IMR-90 (cell line): ENCODE results near the gene SLN. TPM values are rescaled to one million over a fixed set of nuclear protein-coding genes. Genes with fewer than 3 reads are reported as not detected.
"Not testable (repeated sequence)": the region's sequence is repeated elsewhere in the genome, so short reads cannot be mapped to it uniquely, and the experiment has no call there.

Experiments
- ATAC-seq: fragments of 200-7000 bp; cut with Tn5 transposase; 2 replicates; pipeline ENCODE4 v1.9.1; 2020; ENCODE audit warnings: low read depth, mild to moderate bottlenecking, moderate library complexity
- Bru-seq: library from RNA; stranded (reverse); fragments of 400-500 nt; gene quantifications from one replicate; lab custom pipeline; 2021; lab: Mats Ljungman, UMichigan
- BruChase-seq, 2 experiments: library from RNA; stranded (reverse); fragments of 400-500 nt; gene quantifications; one replicate each; lab custom pipeline; 2021; lab: Mats Ljungman, UMichigan
- BruUV-seq: library from RNA; stranded (reverse); fragments of 400-500 nt; replicated peaks from 2 replicates; lab custom pipeline; 2021; lab: Mats Ljungman, UMichigan
- CTCF ChIA-PET: fragments of 300-600 bp; formaldehyde crosslinking; extraction: SDS; loops from one replicate; lab custom pipeline; 2021; ENCODE audit warnings: antibody characterized with exemption; lab: Yijun Ruan, JAX
- POLR2A ChIA-PET: fragments of 300-600 bp; sonication (Branson Sonifier 250); formaldehyde crosslinking; loops from one replicate; lab custom pipeline; 2022; ENCODE audit warnings: antibody characterized with exemption; ENCODE audit not compliant: unreplicated experiment; lab: Charles Lee
- DNase-seq: peaks from one replicate; pipeline ENCODE4 v3.0.0; 2013
- H2AFZ ChIP-seq: replicated peaks from 2 replicates; pipeline ENCODE3; 2013; ENCODE audit warnings: low read length, mild to moderate bottlenecking; ENCODE audit not compliant: poor library complexity
- H2AK5ac ChIP-seq: 2 replicates; pipeline ENCODE4 v1.6.1; 2013; ENCODE audit warnings: low read depth, low read length, inconsistent platforms
- H2AK9ac ChIP-seq: replicated peaks from 2 replicates; pipeline ENCODE3; 2013; ENCODE audit warnings: mild to moderate bottlenecking, low read depth, low read length, moderate library complexity; ENCODE audit not compliant: poor library complexity
- H2BK120ac ChIP-seq: 2 replicates; pipeline ENCODE4 v1.6.1; 2013; ENCODE audit warnings: low read depth, low read length, inconsistent platforms
- H2BK15ac ChIP-seq: 3 replicates; pipeline ENCODE4 v1.6.1; 2013; ENCODE audit warnings: low read depth, low read length, inconsistent platforms
- H2BK20ac ChIP-seq: 2 replicates; pipeline ENCODE4 v1.6.1; 2013; ENCODE audit warnings: low read depth, mild to moderate bottlenecking, inconsistent platforms, low read length, moderate library complexity
- H2BK5ac ChIP-seq: 2 replicates; pipeline ENCODE4 v1.6.1; 2013; ENCODE audit warnings: mild to moderate bottlenecking, low read depth, low read length, inconsistent platforms; ENCODE audit not compliant: poor library complexity, severe bottlenecking
- H3K14ac ChIP-seq: replicated peaks from 2 replicates; pipeline ENCODE4 v1.6.1; 2013; ENCODE audit warnings: low read depth, low read length, inconsistent platforms
- H3K18ac ChIP-seq: 2 replicates; pipeline ENCODE4 v1.6.1; 2013; ENCODE audit warnings: low read depth, low read length, control low read depth
- H3K23ac ChIP-seq: 2 replicates; pipeline ENCODE4 v1.6.1; 2013; ENCODE audit warnings: low read depth, low read length, inconsistent platforms
- H3K27ac ChIP-seq: 2 replicates; pipeline ENCODE4 v1.5.1; 2013; ENCODE audit warnings: mild to moderate bottlenecking, control low read depth, low read length; ENCODE audit not compliant: insufficient read depth
- H3K27me3 ChIP-seq: 2 replicates; pipeline ENCODE4 v1.6.1; 2013; ENCODE audit warnings: low read length; ENCODE audit not compliant: control insufficient read depth, insufficient read depth
- H3K36me3 ChIP-seq: 2 replicates; pipeline ENCODE4 v1.6.1; 2013; ENCODE audit warnings: low read length, mixed read lengths; ENCODE audit not compliant: control insufficient read depth, insufficient read depth
- H3K4ac ChIP-seq: 2 replicates; pipeline ENCODE4 v1.6.1; 2013; ENCODE audit warnings: low read depth, low read length, inconsistent platforms
- H3K4me1 ChIP-seq: 2 replicates; pipeline ENCODE4 v1.6.1; 2013; ENCODE audit warnings: low read length, mixed read lengths; ENCODE audit not compliant: control insufficient read depth, insufficient read depth
- H3K4me2 ChIP-seq: 2 replicates; pipeline ENCODE4 v1.6.1; 2013; ENCODE audit warnings: low read depth, mild to moderate bottlenecking, control low read depth, low read length, moderate library complexity
- H3K4me3 ChIP-seq: 2 replicates; pipeline ENCODE4 v1.5.1; 2013; ENCODE audit warnings: low read depth, mild to moderate bottlenecking, control low read depth, low read length, moderate library complexity; ENCODE audit not compliant: insufficient read depth
- H3K56ac ChIP-seq: 2 replicates; pipeline ENCODE4 v1.6.1; 2013; ENCODE audit warnings: low read length, inconsistent platforms; ENCODE audit not compliant: insufficient read depth; ENCODE audit errors: extremely low read depth
- H3K79me1 ChIP-seq, 2 experiments: 2 replicates each; pipeline ENCODE4 v1.6.1; 2013; ENCODE audit warnings: low read length in 2 of 2, inconsistent platforms in 1 of 2, low read depth in 1 of 2
- H3K9ac ChIP-seq: 2 replicates; pipeline ENCODE4 v1.6.1; 2013; ENCODE audit warnings: low read depth, low read length, control low read depth
- H3K9me1 ChIP-seq: 2 replicates; pipeline ENCODE4 v1.6.1; 2013; ENCODE audit warnings: low read length, inconsistent platforms; ENCODE audit not compliant: insufficient read depth
- H3K9me3 ChIP-seq: 2 replicates; pipeline ENCODE4 v1.6.1; 2013; ENCODE audit warnings: low read length; ENCODE audit not compliant: control insufficient read depth, insufficient read depth
- H4K20me1 ChIP-seq: 2 replicates; pipeline ENCODE4 v1.6.1; 2013; ENCODE audit warnings: low read length, inconsistent platforms; ENCODE audit not compliant: insufficient read depth
- H4K5ac ChIP-seq: 2 replicates; pipeline ENCODE4 v1.6.1; 2013; ENCODE audit warnings: mild to moderate bottlenecking, low read depth, low read length, control low read depth
- H4K8ac ChIP-seq, 2 experiments: 2 replicates each; pipeline ENCODE4 v1.6.1; 2013; ENCODE audit warnings: low read depth in 2 of 2, low read length in 2 of 2, control low read depth in 1 of 2, inconsistent platforms in 1 of 2
- H4K91ac ChIP-seq: 2 replicates; pipeline ENCODE4 v1.6.1; 2013; ENCODE audit warnings: low read depth, low read length, inconsistent platforms; ENCODE audit not compliant: insufficient read depth
- BHLHE40 ChIP-seq: fragments of 150-350 bp; IDR thresholded peaks from 2 replicates; pipeline ENCODE4 v1.6.1; 2016; ENCODE audit warnings: mild to moderate bottlenecking, low read depth, low read length
- FOS ChIP-seq: fragments of 150-350 bp; IDR thresholded peaks from 2 replicates; pipeline ENCODE4 v1.6.1; 2016; ENCODE audit warnings: low read depth, low read length
- MAZ ChIP-seq: IDR thresholded peaks from 2 replicates; pipeline ENCODE4 v1.6.1; 2012; ENCODE audit warnings: low read depth, mild to moderate bottlenecking, low read length, improper control_type of control experiment, moderate library complexity, borderline replicate concordance
- MXI1 ChIP-seq: IDR thresholded peaks from 2 replicates; pipeline ENCODE4 v1.6.1; 2012; ENCODE audit warnings: low read depth, mild to moderate bottlenecking, low read length, moderate library complexity, borderline replicate concordance
- WGBS, 2 experiments: methylation state at CpG; one replicate each; pipeline versions ENCODE4 v1.1.5 to v1.1.7; 2013; ENCODE audit warnings: missing lambda C conversion rate in 2 of 2; ENCODE audit not compliant: insufficient read length in 1 of 2; ENCODE audit errors: extremely low coverage in 2 of 2; 5-methylcytosine and 5-hydroxymethylcytosine counted together
- dilution Hi-C: fragments of 300-500 bp; cut with HindIII; formaldehyde crosslinking; loops from one replicate; pipeline ENCODE4 v1.14.3; 2018; ENCODE audit warnings: low sequenced_read_pairs; ENCODE audit not compliant: unreplicated experiment
- in situ Hi-C: fragments of 300-500 bp; cut with MboI; formaldehyde crosslinking; loops from 3 replicates; pipeline ENCODE4 v1.14.3; 2019; ENCODE audit warnings: low sequenced_read_pairs, inconsistent platforms, mixed read lengths
- intact Hi-C: fragments of 100-400 bp; cut with micrococcal nuclease; formaldehyde crosslinking; loops from 2 replicates; pipeline ENCODE4 v1.10.0; 2022
- long read RNA-seq: library from polyadenylated mRNA; unstranded; transcript quantifications from one replicate; pipeline ENCODE4 v2.0.0, GENCODE V29; 2021; ENCODE audit not compliant: unreplicated experiment
- polyA plus RNA-seq, 3 experiments: library from polyadenylated mRNA; depleted of rRNA; stranded (reverse); fragments of >200 nt; gene quantifications; 2 replicates each; pipeline ENCODE4 v1.2.3, GENCODE V29; 2012; ENCODE audit warnings: low replicate concordance in 1 of 3
- total RNA-seq: library from RNA; depleted of rRNA; stranded (reverse); fragments of >200 nt; gene quantifications from 2 replicates; pipeline ENCODE4 v1.2.3, GENCODE V29; 2012; rRNA removed

Gene SLN
- total RNA-seq (not detected in 2 replicates), polyA plus RNA-seq (2012; rRNA removed) (not detected in 2 replicates), Bru-seq, nascent RNA (not detected), BruChase-seq, experiment 1, labeled RNA remaining after a 6-hour chase (not detected), BruChase-seq, experiment 2, labeled RNA remaining after a 2-hour chase (not detected)
- not detected in 2 replicates for polyA plus RNA-seq (2012; cell fraction: cytosol; rRNA removed)
- polyA plus RNA-seq (2012; cell fraction: nucleus; rRNA removed; ENCODE audit: low replicate concordance): not detected in 2 replicates
- long read RNA-seq: 0 reads

GRCh38 chr11:107711861-107712755 is at the start of gene SLN:
Gene SLN, minus strand, starts transcription at chr11:107712056.
- CTCF ChIA-PET: interaction anchor here (0.7 kb wide), 1 partner anchor 14 kb away, joined by 3 read pairs; no protein-coding TSS in a partner anchor

GRCh38 chr11:107758719-107759355 is 47.0 kb upstream of the SLN start:
- H4K20me1 ChIP-seq, H4K8ac ChIP-seq, CTCF ChIA-PET, H3K9me1 ChIP-seq, H3K9ac ChIP-seq, H3K4ac ChIP-seq, H3K27ac ChIP-seq, H3K18ac ChIP-seq, H2BK120ac ChIP-seq, ATAC-seq, intact Hi-C loops, POLR2A ChIA-PET, H3K14ac ChIP-seq, H4K91ac ChIP-seq, H2BK20ac ChIP-seq, H2AK5ac ChIP-seq, H2AK9ac ChIP-seq, H4K5ac ChIP-seq, H3K27me3 ChIP-seq, H3K4me1 ChIP-seq, H3K79me1 ChIP-seq, H2BK15ac ChIP-seq, H3K56ac ChIP-seq, H2BK5ac ChIP-seq, H3K4me2 ChIP-seq, H3K4me3 ChIP-seq, H3K36me3 ChIP-seq, dilution Hi-C loops, H3K9me3 ChIP-seq, in situ Hi-C loops, DNase-seq, H2AFZ ChIP-seq, BruUV-seq, H3K23ac ChIP-seq: not testable (repeated sequence)
- WGBS, 2 experiments: no CpG with 5 or more reads among the region's 7 CpGs

More at GRCh38 chr11:107711861-107712755, at the start of gene SLN:
- H4K91ac ChIP-seq: no peak within 1 kb of the TSS
- no peak within 1 kb of the TSS for H3K9ac ChIP-seq
- H2BK5ac ChIP-seq: no peak within 1 kb of the TSS
- no peak within 1 kb of the TSS for H2BK120ac ChIP-seq
- no peak within 1 kb of the TSS for H2BK15ac ChIP-seq
- no peak within 1 kb of the TSS for H4K8ac ChIP-seq
- H2BK20ac ChIP-seq: no peak within 1 kb of the TSS
- WGBS, 2 experiments: no CpG with 5 or more reads among the region's 12 CpGs
- no peaks in the 10 kb centered on the region for H3K9me3 ChIP-seq
- H2AFZ ChIP-seq: no peak within 1 kb of the TSS
- H3K27me3 ChIP-seq: peaks cover 8% of the 10 kb centered on the region
- no peak within 1 kb of the TSS for H3K27ac ChIP-seq
- no peak within 1 kb of the TSS for H3K4me2 ChIP-seq
- H3K56ac ChIP-seq: no peak within 1 kb of the TSS
- H4K5ac ChIP-seq: no peak within 1 kb of the TSS
- no TSS peak for BruUV-seq
- POLR2A ChIA-PET: no interaction called here
- in situ Hi-C loops: no loop called here
- intact Hi-C loops: no loop called here
- no peak within 1 kb of the TSS for H3K23ac ChIP-seq
- H3K4me1 ChIP-seq: no peaks in the 10 kb centered on the region
- DNase-seq (no peak), ATAC-seq (no peak)
- no peak within 1 kb of the TSS for H3K14ac ChIP-seq
- H3K4ac ChIP-seq: no peak within 1 kb of the TSS
- no peak within 1 kb of the TSS for H2AK5ac ChIP-seq
- no peaks in the 10 kb centered on the region for H3K36me3 ChIP-seq
- no peaks in the 10 kb centered on the region for H4K20me1 ChIP-seq
- TF ChIP-seq MAZ (no peak), MXI1 (no peak), BHLHE40 (no peak), FOS (no peak)
- H3K79me1 ChIP-seq: no peaks in the 10 kb centered on the region
- no peaks in the 10 kb centered on the region for H3K9me1 ChIP-seq
- no peak within 1 kb of the TSS for H3K4me3 ChIP-seq
- H2AK9ac ChIP-seq: no peak within 1 kb of the TSS
- dilution Hi-C loops: no loop called here
- H3K18ac ChIP-seq: no peak within 1 kb of the TSS
